MM.1S (cell line): Measurements from ENCODE around the gene UBL3.

Source experiments
- DNase-seq: peaks from one replicate; pipeline ENCODE4 v3.0.0-alpha.2; 2015
- H2AFZ ChIP-seq: fragments of 300-600 bp; sonication (generic); 2 replicates; pipeline ENCODE4 v1.6.0; 2016; ENCODE audit warnings: antibody characterized with exemption, low read length
- H3F3A ChIP-seq: fragments of 300-600 bp; sonication (generic); 2 replicates; pipeline ENCODE4 v1.6.1; 2016; ENCODE audit warnings: mild to moderate bottlenecking, antibody characterized with exemption, low read length, moderate library complexity, mixed read lengths; ENCODE audit not compliant: insufficient read depth
- H3K27ac ChIP-seq: fragments of 300-600 bp; sonication (generic); 2 replicates; pipeline ENCODE4 v1.5.1; 2016; ENCODE audit warnings: mild to moderate bottlenecking, low read length
- H3K27me3 ChIP-seq: fragments of 300-600 bp; sonication (generic); replicated peaks from 2 replicates; pipeline ENCODE4 v1.6.0; 2016; ENCODE audit warnings: low read length; ENCODE audit not compliant: insufficient read depth
- H3K36me3 ChIP-seq: fragments of 300-600 bp; sonication (generic); replicated peaks from 2 replicates; pipeline ENCODE4 v1.6.1; 2016; ENCODE audit warnings: mild to moderate bottlenecking, low read length, mixed read lengths; ENCODE audit not compliant: insufficient read depth
- H3K4me1 ChIP-seq: fragments of 300-600 bp; sonication (generic); 2 replicates; pipeline ENCODE4 v1.6.1; 2016; ENCODE audit warnings: low read length, mixed read lengths
- H3K4me2 ChIP-seq: fragments of 300-600 bp; sonication (generic); 2 replicates; pipeline ENCODE4 v1.6.0; 2016; ENCODE audit warnings: low read depth, low read length
- H3K4me3 ChIP-seq: fragments of 300-600 bp; sonication (generic); 2 replicates; pipeline ENCODE4 v1.5.1; 2016; ENCODE audit warnings: low read length, mixed read lengths
- H3K79me2 ChIP-seq: fragments of 300-600 bp; sonication (generic); 2 replicates; pipeline ENCODE4 v1.6.1; 2016; ENCODE audit warnings: mixed run types, low read length, mixed read lengths
- H3K9ac ChIP-seq: fragments of 300-600 bp; sonication (generic); 2 replicates; pipeline ENCODE4 v1.6.1; 2016; ENCODE audit warnings: low read length, mixed read lengths
- H3K9me2 ChIP-seq: fragments of 300-600 bp; sonication (generic); replicated peaks from 2 replicates; pipeline ENCODE4 v1.6.1; 2016; ENCODE audit warnings: mild to moderate bottlenecking, low read length, mixed read lengths; ENCODE audit not compliant: insufficient read depth
- H3K9me3 ChIP-seq: fragments of 300-600 bp; sonication (generic); replicated peaks from 2 replicates; pipeline ENCODE4 v1.6.1; 2016; ENCODE audit warnings: mild to moderate bottlenecking, low read length, mixed read lengths; ENCODE audit not compliant: insufficient read depth
- H4K20me1 ChIP-seq: fragments of 300-600 bp; sonication (generic); 2 replicates; pipeline ENCODE4 v1.6.1; 2016; ENCODE audit warnings: mild to moderate bottlenecking, low read length, moderate library complexity, mixed read lengths; ENCODE audit not compliant: insufficient read depth
- EZH2 ChIP-seq: fragments of 300-600 bp; sonication (generic); optimal IDR thresholded peaks from 2 replicates; pipeline ENCODE3; 2017; ENCODE audit warnings: low read depth, mild to moderate bottlenecking, antibody characterized with exemption, low read length, mixed read lengths
- EZH2phosphoT487 ChIP-seq: fragments of 300-600 bp; sonication (generic); IDR thresholded peaks from 2 replicates; pipeline ENCODE4 v1.6.1; 2018; ENCODE audit warnings: antibody characterized with exemption, low read length
- TF ChIP-seq, protein P1 (sequence below): fragments of 300-600 bp; sonication (generic); IDR thresholded peaks from 2 replicates; pipeline ENCODE4 v1.5.1; 2016; ENCODE audit warnings: antibody characterized with exemption, low read length, mixed read lengths

The UBL3 gene

DNA sequence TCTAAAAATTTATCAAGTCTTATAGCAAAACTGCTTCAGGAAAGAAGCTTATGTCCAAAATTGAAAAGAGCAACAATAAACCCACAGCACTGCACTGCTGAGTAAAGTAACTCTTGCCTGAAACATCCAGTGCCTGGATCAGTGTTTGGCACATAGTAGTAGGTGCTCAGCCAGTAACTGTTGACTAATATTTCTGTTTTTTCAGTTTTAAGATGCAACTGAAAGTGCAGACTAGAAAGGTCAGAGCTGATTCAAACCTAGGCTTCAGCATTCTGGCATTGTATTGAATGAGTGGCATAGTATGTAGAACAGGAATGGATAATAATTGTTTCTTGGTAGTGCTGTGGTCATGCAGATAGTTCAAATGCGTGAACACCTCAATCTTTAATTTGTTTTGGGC lies 67.6 kb downstream of the UBL3 start:
- no peak overlapping the region for H3K9ac ChIP-seq
- H3K9me3 ChIP-seq = no peaks in the 10 kb centered on the region
- TF ChIP-seq, protein P1, sequence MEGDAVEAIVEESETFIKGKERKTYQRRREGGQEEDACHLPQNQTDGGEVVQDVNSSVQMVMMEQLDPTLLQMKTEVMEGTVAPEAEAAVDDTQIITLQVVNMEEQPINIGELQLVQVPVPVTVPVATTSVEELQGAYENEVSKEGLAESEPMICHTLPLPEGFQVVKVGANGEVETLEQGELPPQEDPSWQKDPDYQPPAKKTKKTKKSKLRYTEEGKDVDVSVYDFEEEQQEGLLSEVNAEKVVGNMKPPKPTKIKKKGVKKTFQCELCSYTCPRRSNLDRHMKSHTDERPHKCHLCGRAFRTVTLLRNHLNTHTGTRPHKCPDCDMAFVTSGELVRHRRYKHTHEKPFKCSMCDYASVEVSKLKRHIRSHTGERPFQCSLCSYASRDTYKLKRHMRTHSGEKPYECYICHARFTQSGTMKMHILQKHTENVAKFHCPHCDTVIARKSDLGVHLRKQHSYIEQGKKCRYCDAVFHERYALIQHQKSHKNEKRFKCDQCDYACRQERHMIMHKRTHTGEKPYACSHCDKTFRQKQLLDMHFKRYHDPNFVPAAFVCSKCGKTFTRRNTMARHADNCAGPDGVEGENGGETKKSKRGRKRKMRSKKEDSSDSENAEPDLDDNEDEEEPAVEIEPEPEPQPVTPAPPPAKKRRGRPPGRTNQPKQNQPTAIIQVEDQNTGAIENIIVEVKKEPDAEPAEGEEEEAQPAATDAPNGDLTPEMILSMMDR = no peak
- TF ChIP-seq EZH2 (no peak), EZH2phosphoT487 (no peak)
- no peaks in the 10 kb centered on the region for H4K20me1 ChIP-seq
- no peaks in the 10 kb centered on the region for H3K4me1 ChIP-seq
- H3K79me2 ChIP-seq = no peaks in the 10 kb centered on the region
- no peaks in the 10 kb centered on the region for H3K36me3 ChIP-seq
- no peak overlapping the region for H2AFZ ChIP-seq
- no peaks in the 10 kb centered on the region for H3K27me3 ChIP-seq
- no peak overlapping the region for H3K4me2 ChIP-seq
- no peaks in the 10 kb centered on the region for H3F3A ChIP-seq
- H3K27ac ChIP-seq = no peak overlapping the region
- H3K9me2 ChIP-seq = no peaks in the 10 kb centered on the region
- H3K4me3 ChIP-seq = no peak overlapping the region
- DNase-seq = no peak

DNA sequence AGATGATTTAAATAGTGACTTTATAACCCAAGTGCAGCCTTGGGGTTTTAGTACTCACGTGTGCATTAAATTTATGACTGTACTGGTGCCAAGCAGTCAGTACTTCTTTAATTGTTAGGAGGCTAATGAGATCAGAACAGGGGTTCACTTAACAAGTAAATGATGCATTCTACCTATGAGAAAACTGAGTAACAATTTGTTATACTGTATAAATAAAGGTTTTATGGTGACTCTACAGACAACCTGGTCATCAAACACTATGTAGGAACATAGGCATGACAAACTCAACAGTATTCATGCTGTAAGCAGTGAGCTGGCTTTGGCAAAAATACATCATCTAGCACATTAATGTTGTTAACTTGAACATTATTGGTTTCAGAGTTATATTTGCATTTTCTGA lies 75.6 kb downstream of the UBL3 start:
- H3K4me2 ChIP-seq = no peak overlapping the region
- H3K9ac ChIP-seq = no peak overlapping the region
- no peak for DNase-seq
- TF ChIP-seq EZH2 (no peak), EZH2phosphoT487 (no peak)
- TF ChIP-seq, protein P1 = no peak
- H3F3A ChIP-seq = no peaks in the 10 kb centered on the region
- H3K27me3 ChIP-seq = no peaks in the 10 kb centered on the region
- no peak overlapping the region for H3K4me3 ChIP-seq
- no peaks in the 10 kb centered on the region for H3K79me2 ChIP-seq
- H3K36me3 ChIP-seq = no peaks in the 10 kb centered on the region
- H4K20me1 ChIP-seq = no peaks in the 10 kb centered on the region
- H3K9me3 ChIP-seq = no peaks in the 10 kb centered on the region
- no peaks in the 10 kb centered on the region for H3K9me2 ChIP-seq
- no peaks in the 10 kb centered on the region for H3K4me1 ChIP-seq
- H3K27ac ChIP-seq = no peak overlapping the region
- no peak overlapping the region for H2AFZ ChIP-seq

DNA sequence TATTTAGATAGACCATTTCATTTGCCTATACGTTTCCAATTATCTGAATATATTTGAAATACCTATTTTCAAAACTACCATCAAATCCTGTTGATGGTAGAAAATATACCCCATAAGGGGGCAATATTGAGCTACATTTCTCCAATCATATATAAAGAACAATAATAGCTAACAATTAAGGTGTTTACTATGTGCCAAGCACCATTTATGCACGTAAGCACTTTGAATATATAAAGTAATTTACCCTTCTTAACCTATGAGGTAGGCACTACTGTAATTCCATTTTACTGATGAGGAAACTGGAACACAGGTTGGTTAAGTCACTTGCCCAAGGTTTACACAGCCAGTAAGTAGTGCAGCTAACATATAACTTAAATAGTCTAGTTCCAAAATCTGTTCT lies 79.2 kb downstream of the UBL3 start:
- DNase-seq = peak; percentile 22
- Histone ChIP-seq H3K27me3 (no peaks in the 10 kb centered on the region), H3K9me2 (no peaks in the 10 kb centered on the region), H3K4me1 (peaks cover 4% of the 10 kb centered on the region; the same call in 1 of the 2 replicates), H3K9ac (no peak overlapping the region), H3K79me2 (no peaks in the 10 kb centered on the region), H3F3A (no peaks in the 10 kb centered on the region), H3K4me3 (no peak overlapping the region), H4K20me1 (no peaks in the 10 kb centered on the region), H3K27ac (no peak overlapping the region), H3K36me3 (no peaks in the 10 kb centered on the region), H2AFZ (no peak overlapping the region), H3K9me3 (no peaks in the 10 kb centered on the region), H3K4me2 (no peak overlapping the region)
- TF ChIP-seq EZH2phosphoT487 = no peak
- TF ChIP-seq, protein P1 = peak; percentile 38

DNA sequence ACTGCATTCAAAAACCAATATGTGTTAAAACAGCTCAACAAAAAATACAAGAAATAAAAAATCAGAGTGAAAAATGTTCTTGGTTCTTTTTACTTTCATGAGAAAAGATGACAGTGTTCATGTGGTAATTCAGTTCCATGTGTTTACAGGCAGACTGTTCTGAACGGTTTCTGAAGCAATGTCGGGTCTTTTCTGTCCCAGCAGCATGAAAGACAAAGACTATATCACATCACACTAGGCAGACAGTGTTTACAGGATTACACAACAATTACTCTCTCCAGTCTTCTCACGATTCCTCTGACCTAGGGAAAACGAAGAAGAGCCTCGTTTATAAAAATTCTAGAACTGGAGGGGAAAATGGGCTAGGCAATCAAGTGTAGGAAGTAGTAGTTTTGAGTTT lies 83.4 kb downstream of the UBL3 start:
- TF ChIP-seq EZH2phosphoT487 (no peak), EZH2 (no peak)
- TF ChIP-seq, protein P1 = no peak

More for the DNA sequence above, 83.4 kb downstream of the UBL3 start:
- H3K9me2 ChIP-seq = no peaks in the 10 kb centered on the region
- no peaks in the 10 kb centered on the region for H3K27me3 ChIP-seq
- DNase-seq = no peak
- H3K79me2 ChIP-seq = no peaks in the 10 kb centered on the region
- H3K36me3 ChIP-seq = no peaks in the 10 kb centered on the region
- no peak overlapping the region for H3K9ac ChIP-seq
- no peak overlapping the region for H3K4me2 ChIP-seq
- H3F3A ChIP-seq = no peaks in the 10 kb centered on the region
- H4K20me1 ChIP-seq = no peaks in the 10 kb centered on the region
- H3K9me3 ChIP-seq = no peaks in the 10 kb centered on the region
- no peak overlapping the region for H3K4me3 ChIP-seq
- H3K27ac ChIP-seq = no peak overlapping the region
- H2AFZ ChIP-seq = no peak overlapping the region
- peaks cover 4% of the 10 kb centered on the region; the same call in 1 of the 2 replicates for H3K4me1 ChIP-seq
